ENCODE measurements around the gene MAP3K15.

MAP3K15 gene

DNA sequence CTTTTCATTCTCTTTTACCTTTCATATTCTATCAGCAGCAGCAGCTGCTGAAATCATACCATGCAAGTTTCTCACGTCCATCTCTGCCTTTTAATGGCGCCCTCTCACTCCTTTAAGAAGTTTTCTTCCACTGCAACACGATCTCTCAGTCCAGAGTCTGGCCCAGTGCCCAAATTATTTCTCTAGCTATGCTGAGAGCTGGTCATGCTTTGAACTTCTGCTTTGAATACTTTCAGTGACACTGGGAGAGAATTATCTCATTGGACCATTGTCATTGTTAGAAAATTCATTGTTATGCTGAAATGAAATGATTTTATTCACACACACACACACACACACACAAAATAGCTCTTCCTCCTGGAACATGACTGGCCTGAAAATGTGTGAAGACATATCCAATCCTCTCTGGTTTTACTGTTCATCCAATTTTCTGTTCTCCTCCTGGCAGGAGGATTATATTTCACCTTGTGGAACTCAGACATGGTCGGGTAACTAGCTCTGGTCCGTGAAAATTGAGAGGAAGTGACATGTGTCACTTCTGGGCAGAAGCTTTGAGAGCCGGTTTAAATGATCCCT is 172.9 kb downstream of the MAP3K15 start:
- DNase-seq, result no peak

GRCh38 chrX:19334945-19335626 is 180.2 kb downstream of the MAP3K15 start:
- no peak for DNase-seq

DNA sequence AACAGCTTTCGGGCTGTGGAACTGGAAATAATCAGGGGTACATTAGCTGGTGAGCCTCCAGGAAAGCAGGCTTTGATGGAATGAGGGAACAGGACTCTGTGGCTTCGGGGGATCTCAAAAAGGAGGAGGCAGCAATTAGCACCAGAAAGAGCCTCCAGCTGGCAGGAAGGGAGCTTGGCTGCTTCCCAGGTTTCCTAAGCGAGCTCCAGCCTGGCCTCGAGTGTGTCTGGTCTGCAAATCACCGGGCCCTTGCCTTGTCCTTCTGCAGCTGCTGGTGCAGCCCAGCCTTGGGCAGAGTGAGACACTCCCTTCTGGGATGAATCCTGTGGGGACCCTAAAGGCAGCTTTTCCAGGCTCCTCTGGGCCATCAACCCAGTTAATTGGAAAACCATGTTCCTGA is 182.3 kb downstream of the MAP3K15 start:
- no peak for DNase-seq

GRCh38 chrX:19331831-19332230 is 183.5 kb downstream of the MAP3K15 start:
- DNase-seq, result no peak

GRCh38 chrX:19326567-19326966 is 188.7 kb downstream of the MAP3K15 start:
- DNase-seq, result no peak
